HFF-Myc (cell line): Measurements from ENCODE around the gene MRPL3.

ENCODE experiments used
- DNase-seq: peaks from one replicate; pipeline ENCODE4 v3.0.0-alpha.2; 2011; ENCODE audit warnings: low read depth; ENCODE audit errors: extremely low read depth
- H3K4me3 ChIP-seq: replicated peaks from 2 replicates; pipeline ENCODE4 v1.5.1; 2011; ENCODE audit warnings: low read depth, mild to moderate bottlenecking, control low read depth, low read length
- CTCF ChIP-seq: IDR thresholded peaks from 2 replicates; pipeline ENCODE4 v1.5.1; 2012; ENCODE audit warnings: mild to moderate bottlenecking, low read depth, low read length, control low read depth; ENCODE audit errors: missing control alignments

Gene MRPL3

GRCh38 chr3:131502530-131503319 lies at the start of gene MRPL3:
Gene MRPL3 (minus strand): TSS chr3:131502971. CDS start chr3:131502821, 150 bp downstream.
- peak within 1 kb of the TSS; percentile 99 for H3K4me3 ChIP-seq
- peak; percentile 78 for DNase-seq
- TF ChIP-seq CTCF, result no peak

- TF ChIP-seq CTCF, result no peak
- DNase-seq, result no peak
- no peak overlapping the region for H3K4me3 ChIP-seq
Measured at GRCh38 chr3:131551761-131552160, 49.0 kb upstream of the MRPL3 start.

- no peak for TF ChIP-seq CTCF
- DNase-seq, result no peak
- no peak overlapping the region for H3K4me3 ChIP-seq
Measured at GRCh38 chr3:131550562-131551465, 48.0 kb upstream of the MRPL3 start.

GRCh38 chr3:131549340-131549739 lies 46.6 kb upstream of the MRPL3 start:
- H3K4me3 ChIP-seq, result no peak overlapping the region
- peak; percentile 50 for TF ChIP-seq CTCF
- no peak for DNase-seq

GRCh38 chr3:131547585-131547984 lies 44.8 kb upstream of the MRPL3 start:
- no peak for DNase-seq
- no peak for TF ChIP-seq CTCF
- no peak overlapping the region for H3K4me3 ChIP-seq

GRCh38 chr3:131546441-131546840 lies 43.7 kb upstream of the MRPL3 start:
- no peak for TF ChIP-seq CTCF

More at GRCh38 chr3:131546441-131546840, 43.7 kb upstream of the MRPL3 start:
- no peak for DNase-seq
- H3K4me3 ChIP-seq, result no peak overlapping the region
